HAP-1 (cell line): Measurements from ENCODE around the gene MYO1D.
A peak's percentile ranks its signal among the peaks of the same experiment; 100 is the strongest.
"Not testable (repeated sequence)": the region's sequence is repeated elsewhere in the genome, so short reads cannot be mapped to it uniquely, and the experiment has no call there.

Source experiments
- DNase-seq, 2 experiments: peaks; one replicate each; pipeline ENCODE4 v3.0.0-alpha.2; 2016 to 2020; ENCODE audit warnings: low spot score in 2 of 2
- H3K27me3 ChIP-seq: fragments of 250-450 bp; sonication (Bioruptor Pico); 2 replicates; pipeline ENCODE4 v1.5.1; 2020; ENCODE audit warnings: low read depth, mild to moderate bottlenecking, moderate library complexity
- H3K36me3 ChIP-seq: fragments of 250-450 bp; sonication (Bioruptor Pico); replicated peaks from 2 replicates; pipeline ENCODE4 v1.5.1; 2020; ENCODE audit warnings: mild to moderate bottlenecking
- H3K4me1 ChIP-seq: fragments of 250-450 bp; sonication (Bioruptor Pico); 2 replicates; pipeline ENCODE4 v1.5.1; 2020; ENCODE audit warnings: mild to moderate bottlenecking
- H3K4me3 ChIP-seq: fragments of 250-450 bp; sonication (Bioruptor Pico); 2 replicates; pipeline ENCODE4 v1.5.1; 2020; ENCODE audit warnings: mild to moderate bottlenecking, moderate library complexity
- H3K9me3 ChIP-seq: fragments of 250-450 bp; sonication (Bioruptor Pico); 2 replicates; pipeline ENCODE4 v1.5.1; 2020; ENCODE audit warnings: mild to moderate bottlenecking, moderate library complexity
- in situ Hi-C: fragments of 300-500 bp; cut with MboI; formaldehyde crosslinking; loops from 3 replicates; pipeline ENCODE4 v1.14.3; 2020; ENCODE audit warnings: low sequenced_read_pairs, inconsistent platforms, mixed read lengths

Gene MYO1D

GRCh38 chr17:32759476-32759875 lies 117.4 kb downstream of the MYO1D start:
- in situ Hi-C loops, result loop anchor here (10.0 kb wide), 1 partner anchor 275 kb away; the partner anchor contains the start of gene CDK5R1
- H3K36me3 ChIP-seq, result no peaks in the 10 kb centered on the region
- H3K27me3 ChIP-seq, result no peaks in the 10 kb centered on the region
- no peak for DNase-seq
- H3K4me1 ChIP-seq, result no peaks in the 10 kb centered on the region
- no peaks in the 10 kb centered on the region for H3K9me3 ChIP-seq
- no peak overlapping the region for H3K4me3 ChIP-seq

GRCh38 chr17:32757963-32758362 lies 119.0 kb downstream of the MYO1D start:
- Histone ChIP-seq H3K4me1 (no peaks in the 10 kb centered on the region), H3K27me3 (no peaks in the 10 kb centered on the region), H3K36me3 (no peaks in the 10 kb centered on the region), H3K4me3 (no peak overlapping the region), H3K9me3 (no peaks in the 10 kb centered on the region)
- no peak for DNase-seq
- in situ Hi-C loops, result loop anchor here (10.0 kb wide), 1 partner anchor 273 kb away; the partner anchor contains the start of gene CDK5R1

GRCh38 chr17:32756696-32757095 lies 120.2 kb downstream of the MYO1D start:
- Histone ChIP-seq H3K27me3 (no peaks in the 10 kb centered on the region), H3K4me1 (no peaks in the 10 kb centered on the region), H3K4me3 (no peak overlapping the region), H3K36me3 (no peaks in the 10 kb centered on the region), H3K9me3 (no peaks in the 10 kb centered on the region)
- in situ Hi-C loops, result loop anchor here (10.0 kb wide), 1 partner anchor 272 kb away; the partner anchor contains the start of gene CDK5R1
- DNase-seq, result no peak

GRCh38 chr17:32755045-32755805 lies 121.7 kb downstream of the MYO1D start:
- Histone ChIP-seq H3K36me3 (no peaks in the 10 kb centered on the region), H3K27me3 (no peaks in the 10 kb centered on the region), H3K4me3 (no peak overlapping the region), H3K9me3 (no peaks in the 10 kb centered on the region), H3K4me1 (no peaks in the 10 kb centered on the region)
- in situ Hi-C loops, result loop anchor here (10.0 kb wide), 1 partner anchor 270 kb away; the partner anchor contains the start of gene CDK5R1
- DNase-seq, result peak in 1 of 2 experiments; percentile 75

GRCh38 chr17:32752934-32753333 lies 124.0 kb downstream of the MYO1D start:
- no peak for DNase-seq
- no peak overlapping the region for H3K4me3 ChIP-seq
- no peaks in the 10 kb centered on the region for H3K9me3 ChIP-seq
- no peaks in the 10 kb centered on the region for H3K27me3 ChIP-seq
- in situ Hi-C loops, result loop anchor here (10.0 kb wide), 1 partner anchor 268 kb away; the partner anchor contains the start of gene CDK5R1
- H3K4me1 ChIP-seq, result no peaks in the 10 kb centered on the region
- no peaks in the 10 kb centered on the region for H3K36me3 ChIP-seq

- DNase-seq, result no peak
- H3K9me3 ChIP-seq, result no peaks in the 10 kb centered on the region
- no peaks in the 10 kb centered on the region for H3K4me1 ChIP-seq
- in situ Hi-C loops, result no loop called here
- no peaks in the 10 kb centered on the region for H3K36me3 ChIP-seq
- H3K27me3 ChIP-seq, result no peaks in the 10 kb centered on the region
- no peak overlapping the region for H3K4me3 ChIP-seq
Observed at GRCh38 chr17:32747856-32748255, 129.1 kb downstream of the MYO1D start.

GRCh38 chr17:32746698-32747097 lies 130.2 kb downstream of the MYO1D start:
- no peaks in the 10 kb centered on the region for H3K27me3 ChIP-seq
- in situ Hi-C loops, result no loop called here

GRCh38 chr17:32746280-32746679 lies 130.6 kb downstream of the MYO1D start:
- in situ Hi-C loops, result no loop called here
- no peak for DNase-seq
- Histone ChIP-seq H3K4me3 (no peak overlapping the region), H3K4me1 (no peaks in the 10 kb centered on the region), H3K36me3 (no peaks in the 10 kb centered on the region), H3K27me3 (no peaks in the 10 kb centered on the region), H3K9me3 (no peaks in the 10 kb centered on the region)

More at GRCh38 chr17:32746698-32747097, 130.2 kb downstream of the MYO1D start:
- no peak for DNase-seq
- H3K4me3 ChIP-seq, result no peak overlapping the region
- no peaks in the 10 kb centered on the region for H3K36me3 ChIP-seq
- H3K4me1 ChIP-seq, result no peaks in the 10 kb centered on the region
- no peaks in the 10 kb centered on the region for H3K9me3 ChIP-seq

- no peaks in the 10 kb centered on the region for H3K36me3 ChIP-seq
- no peak for DNase-seq
- in situ Hi-C loops, result no loop called here
- no peak overlapping the region for H3K4me3 ChIP-seq
- no peaks in the 10 kb centered on the region for H3K27me3 ChIP-seq
- no peaks in the 10 kb centered on the region for H3K9me3 ChIP-seq
- H3K4me1 ChIP-seq, result no peaks in the 10 kb centered on the region
Observed at GRCh38 chr17:32742681-32743538, 134.0 kb downstream of the MYO1D start.

- Histone ChIP-seq H3K4me1 (no peaks in the 10 kb centered on the region), H3K4me3 (no peak overlapping the region), H3K36me3 (no peaks in the 10 kb centered on the region), H3K27me3 (no peaks in the 10 kb centered on the region), H3K9me3 (no peaks in the 10 kb centered on the region)
- no peak for DNase-seq
- in situ Hi-C loops, result no loop called here
Observed at GRCh38 chr17:32741381-32741780, 135.5 kb downstream of the MYO1D start.

- no peak overlapping the region for H3K4me3 ChIP-seq
- in situ Hi-C loops, result no loop called here
- no peaks in the 10 kb centered on the region for H3K9me3 ChIP-seq
- H3K4me1 ChIP-seq, result no peaks in the 10 kb centered on the region
- no peak for DNase-seq
- no peaks in the 10 kb centered on the region for H3K36me3 ChIP-seq
- H3K27me3 ChIP-seq, result no peaks in the 10 kb centered on the region
Observed at GRCh38 chr17:32739722-32740121, 137.2 kb downstream of the MYO1D start.

- H3K9me3 ChIP-seq, DNase-seq, H3K4me3 ChIP-seq, H3K4me1 ChIP-seq, in situ Hi-C loops, H3K27me3 ChIP-seq, H3K36me3 ChIP-seq: not testable (repeated sequence)
Observed at GRCh38 chr17:32739151-32739550, 137.8 kb downstream of the MYO1D start.

- no peaks in the 10 kb centered on the region for H3K4me1 ChIP-seq
- no peaks in the 10 kb centered on the region for H3K36me3 ChIP-seq
- DNase-seq, result no peak
- in situ Hi-C loops, result no loop called here
- H3K27me3 ChIP-seq, result no peaks in the 10 kb centered on the region
- no peak overlapping the region for H3K4me3 ChIP-seq
- H3K9me3 ChIP-seq, result peaks cover 2% of the 10 kb centered on the region; the same call in 1 of the 2 replicates
Observed at GRCh38 chr17:32733401-32733800, 143.5 kb downstream of the MYO1D start.

- DNase-seq, result no peak
- H3K4me1 ChIP-seq, result no peaks in the 10 kb centered on the region
- H3K4me3 ChIP-seq, result no peak overlapping the region
- H3K9me3 ChIP-seq, result peaks cover 2% of the 10 kb centered on the region; the same call in 1 of the 2 replicates
- no peaks in the 10 kb centered on the region for H3K27me3 ChIP-seq
- in situ Hi-C loops, result no loop called here
- no peaks in the 10 kb centered on the region for H3K36me3 ChIP-seq
Observed at GRCh38 chr17:32732900-32733299, 144.0 kb downstream of the MYO1D start.
